Glutamatergic neuron (in vitro differentiated cells): ENCODE data around the gene LYSMD3. TPM values are rescaled to one million over a fixed set of nuclear protein-coding genes. Genes with fewer than 3 reads are reported as not detected.

Experiments
- DNase-seq: peaks from one replicate; pipeline ENCODE4 v3.0.0; 2022
- H3K27ac Mint-ChIP-seq: one replicate; pipeline ENCODE4 v1.8.0; 2020; ENCODE audit warnings: mild to moderate bottlenecking, mixed read lengths, inconsistent platforms; ENCODE audit not compliant: unreplicated experiment
- H3K27me3 Mint-ChIP-seq: one replicate; pipeline ENCODE4 v1.8.0; 2020; ENCODE audit warnings: mild to moderate bottlenecking, moderate library complexity, mixed read lengths, inconsistent platforms; ENCODE audit not compliant: unreplicated experiment
- H3K36me3 Mint-ChIP-seq: one replicate; pipeline ENCODE4 v1.8.0; 2020; ENCODE audit warnings: mild to moderate bottlenecking, mixed read lengths, inconsistent platforms; ENCODE audit not compliant: unreplicated experiment
- H3K4me1 Mint-ChIP-seq: one replicate; pipeline ENCODE4 v1.8.0; 2020; ENCODE audit warnings: mild to moderate bottlenecking, low read depth, mixed read lengths, inconsistent platforms; ENCODE audit not compliant: unreplicated experiment
- H3K4me3 Mint-ChIP-seq: one replicate; pipeline ENCODE4 v1.8.0; 2020; ENCODE audit warnings: mild to moderate bottlenecking, mixed read lengths, inconsistent platforms; ENCODE audit not compliant: unreplicated experiment
- H3K9me3 Mint-ChIP-seq: one replicate; pipeline ENCODE4 v1.8.0; 2020; ENCODE audit warnings: mild to moderate bottlenecking, moderate library complexity, mixed read lengths, inconsistent platforms; ENCODE audit not compliant: unreplicated experiment
- CTCF ChIP-seq: fragments of 200-600 bp; sonication (generic); IDR thresholded peaks from one replicate; pipeline ENCODE4 v1.5.0; 2021; ENCODE audit not compliant: partially characterized antibody, unreplicated experiment
- total RNA-seq: library from RNA; stranded (reverse); fragmentation: NEBNext Ultra II Directional; extraction: Animal tissue kit (Norgen Biotek cat#: 25700); gene quantifications from one replicate; pipeline ENCODE4 v1.2.1, GENCODE V29; 2021; ENCODE audit not compliant: unreplicated experiment

The LYSMD3 gene
- total RNA-seq, 1 donor from 2014 or later = 7.8 TPM

GRCh38 chr5:90554358-90555006 is 25.1 kb upstream of the LYSMD3 start:
- Mint-ChIP-seq H3K27ac (no peak overlapping the region), H3K36me3 (no peaks in the 10 kb centered on the region), H3K9me3 (peaks cover 2% of the 10 kb centered on the region), H3K4me1 (peaks cover 2% of the 10 kb centered on the region), H3K27me3 (peaks cover 2% of the 10 kb centered on the region), H3K4me3 (no peak overlapping the region)
- TF ChIP-seq CTCF = no peak
- no peak for DNase-seq

DNA sequence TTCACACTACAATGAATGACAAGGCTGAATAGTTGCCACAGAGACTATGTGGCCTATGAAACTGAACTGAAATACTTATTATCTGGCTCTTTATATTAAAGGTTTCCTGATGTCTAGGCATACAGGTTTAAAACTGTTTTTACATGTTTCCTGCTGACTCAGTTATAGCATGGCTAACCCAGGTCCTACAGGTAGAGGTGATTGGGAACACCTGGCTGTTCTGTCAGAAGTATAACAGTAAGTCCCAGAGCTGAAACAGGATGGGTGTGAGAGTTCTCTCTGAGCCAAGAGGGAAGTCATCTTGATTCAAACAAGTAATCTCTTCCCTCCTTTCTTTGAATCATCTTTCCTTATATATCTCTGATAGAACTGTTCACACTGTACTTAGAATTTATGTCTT is 24.3 kb upstream of the LYSMD3 start:
- H3K27ac Mint-ChIP-seq = no peak overlapping the region
- no peak for DNase-seq
- peaks cover 2% of the 10 kb centered on the region for H3K9me3 Mint-ChIP-seq
- no peak for TF ChIP-seq CTCF
- H3K27me3 Mint-ChIP-seq = peaks cover 2% of the 10 kb centered on the region
- H3K36me3 Mint-ChIP-seq = no peaks in the 10 kb centered on the region
- H3K4me3 Mint-ChIP-seq = no peak overlapping the region
- H3K4me1 Mint-ChIP-seq = no peaks in the 10 kb centered on the region

DNA sequence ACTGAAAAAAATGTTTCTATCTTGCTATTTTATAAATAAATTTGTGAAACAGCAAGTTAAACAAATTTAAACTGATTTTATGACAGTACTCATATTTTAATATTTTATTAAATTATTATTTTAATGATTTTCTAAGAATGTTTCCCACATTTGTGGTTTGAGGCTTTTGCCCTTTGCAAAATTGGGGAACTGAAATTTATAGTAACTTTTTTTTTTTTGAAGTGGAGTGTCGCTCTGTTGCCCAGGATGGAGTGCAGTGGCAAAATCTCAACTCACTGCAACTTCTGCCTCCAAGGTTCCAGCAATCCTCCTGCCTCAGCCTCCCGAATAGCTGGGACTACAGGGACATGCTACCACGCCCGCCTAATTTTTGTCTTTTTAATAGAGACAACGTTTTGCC is 22.0 kb upstream of the LYSMD3 start:
- H3K36me3 Mint-ChIP-seq = no peaks in the 10 kb centered on the region
- DNase-seq = no peak
- no peak for TF ChIP-seq CTCF
- H3K27me3 Mint-ChIP-seq = no peaks in the 10 kb centered on the region
- H3K9me3 Mint-ChIP-seq = no peaks in the 10 kb centered on the region
- H3K27ac Mint-ChIP-seq = no peak overlapping the region
- H3K4me3 Mint-ChIP-seq = no peak overlapping the region
- no peaks in the 10 kb centered on the region for H3K4me1 Mint-ChIP-seq

DNA sequence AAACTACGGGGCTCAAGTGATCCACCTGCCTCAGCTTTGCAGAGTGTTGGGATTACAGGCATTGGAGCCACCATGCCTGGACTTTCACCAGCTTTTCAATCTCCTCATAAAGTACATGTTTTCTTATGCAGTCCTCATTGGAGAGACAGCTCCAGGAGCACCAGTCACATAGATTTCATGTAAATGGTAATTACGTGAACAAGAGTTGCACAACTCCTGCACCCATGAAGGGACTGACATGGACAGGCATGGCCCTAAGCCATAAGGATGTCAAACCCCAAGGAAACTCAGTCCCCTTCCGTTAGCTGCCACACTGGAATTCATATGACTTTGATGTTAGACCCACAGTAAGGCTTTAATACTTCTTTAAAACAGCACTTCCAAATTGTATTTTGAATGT is 21.6 kb upstream of the LYSMD3 start:
- H3K27ac Mint-ChIP-seq = no peak overlapping the region
- H3K36me3 Mint-ChIP-seq = no peaks in the 10 kb centered on the region
- H3K27me3 Mint-ChIP-seq = no peaks in the 10 kb centered on the region
- TF ChIP-seq CTCF = no peak
- H3K4me3 Mint-ChIP-seq = no peak overlapping the region
- no peak for DNase-seq
- no peaks in the 10 kb centered on the region for H3K4me1 Mint-ChIP-seq
- H3K9me3 Mint-ChIP-seq = no peaks in the 10 kb centered on the region

DNA sequence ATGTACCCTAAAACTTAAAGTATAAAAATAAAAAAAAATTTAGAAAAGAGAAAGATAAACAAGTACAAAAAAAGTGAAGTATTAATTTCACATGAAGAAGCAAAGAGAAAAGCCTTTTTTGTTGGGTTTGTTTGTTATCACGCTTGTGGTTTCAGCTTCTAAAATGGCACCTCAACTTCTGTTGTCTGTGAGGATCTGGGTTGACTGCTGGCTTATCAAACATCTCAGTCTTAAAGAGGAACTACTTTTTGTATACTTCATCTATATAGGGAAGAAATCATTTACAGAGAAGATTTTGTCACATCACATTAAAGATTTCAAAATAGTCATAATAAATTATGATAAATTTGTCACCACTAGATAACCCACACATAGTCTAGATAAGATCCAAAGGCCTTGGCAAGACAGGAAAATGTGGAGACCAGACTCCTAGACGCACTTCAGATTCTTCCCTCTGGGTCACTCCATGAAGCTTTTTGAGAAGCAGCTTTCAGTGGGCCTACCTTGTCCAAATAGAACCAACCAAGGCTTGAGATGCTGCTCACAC is 20.4 kb upstream of the LYSMD3 start:
- no peak for TF ChIP-seq CTCF
- no peaks in the 10 kb centered on the region for H3K36me3 Mint-ChIP-seq
- no peak overlapping the region for H3K27ac Mint-ChIP-seq
- no peaks in the 10 kb centered on the region for H3K4me1 Mint-ChIP-seq
- no peaks in the 10 kb centered on the region for H3K9me3 Mint-ChIP-seq
- no peak for DNase-seq
- H3K4me3 Mint-ChIP-seq = no peak overlapping the region
- H3K27me3 Mint-ChIP-seq = no peaks in the 10 kb centered on the region
